Upper lobe of left lung (tissue), 6 donors: ENCODE results near the gene REN. TPM values are rescaled to one million over a fixed set of nuclear protein-coding genes. Genes with fewer than 3 reads are reported as not detected.

ENCODE experiments used
- ATAC-seq, 2 donors: fragments of 200-7000 bp; cut with Tn5 transposase; one replicate each; pipeline ENCODE4 v1.9.1; 2022; ENCODE audit warnings: mild to moderate bottlenecking in 2 of 2, moderate library complexity in 2 of 2; ENCODE audit not compliant: low FRiP score in 2 of 2
- DNase-seq, 2 donors: peaks; one replicate each; pipeline ENCODE4 v3.0.0-alpha.2; 2019 to 2020
- H3K27ac ChIP-seq, 4 donors: fragments of 200-600 bp; sonication (generic); one replicate each; pipeline ENCODE4 v1.5.1; 2016 to 2019
- H3K27me3 ChIP-seq, 4 donors: fragments of 200-600 bp; sonication (generic); one replicate each; pipeline ENCODE4 v1.5.1; 2017 to 2019
- H3K36me3 ChIP-seq, 4 donors: fragments of 200-600 bp; sonication (generic); one replicate each; pipeline ENCODE4 v1.5.1; 2016 to 2019
- H3K4me1 ChIP-seq, 4 donors: fragments of 200-600 bp; sonication (generic); one replicate each; pipeline ENCODE4 v1.5.1; 2018 to 2019
- H3K4me3 ChIP-seq, 4 donors: fragments of 200-600 bp; sonication (generic); one replicate each; pipeline ENCODE4 v1.5.1; 2017 to 2019; ENCODE audit warnings: mild to moderate bottlenecking in 2 of 4, moderate library complexity in 1 of 4
- H3K9me3 ChIP-seq, 4 donors: fragments of 200-600 bp; sonication (generic); one replicate each; pipeline ENCODE4 v1.5.1; 2018 to 2019
- CTCF ChIP-seq, 6 experiments: fragments of 450-650 bp in 4 of 6; fragments of 200-600 bp in 2 of 6; sonication (generic) in 2 of 6; IDR thresholded peaks; one replicate each; pipeline ENCODE4 v1.5.1; 2016 to 2019; ENCODE audit warnings: antibody characterized with exemption in 6 of 6
- EP300 ChIP-seq, 4 donors: sonication (generic); formaldehyde crosslinking; IDR thresholded peaks; one replicate each; pipeline ENCODE4 v1.5.1; 2017; ENCODE audit warnings: antibody characterized with exemption in 4 of 4, control low read depth in 2 of 4
- POLR2A ChIP-seq, 4 donors: fragments of 450-650 bp; IDR thresholded peaks; one replicate each; pipeline ENCODE4 v1.5.1; 2016 to 2017; ENCODE audit warnings: antibody characterized with exemption in 4 of 4, mild to moderate bottlenecking in 2 of 4
- POLR2AphosphoS5 ChIP-seq, 2 donors: sonication (generic); formaldehyde crosslinking; IDR thresholded peaks; one replicate each; pipeline ENCODE4 v1.5.1; 2017; ENCODE audit warnings: antibody characterized with exemption in 2 of 2
- WGBS, 2 donors: methylation state at CpG; one replicate each; pipeline ENCODE4 v1.1.5; 2017 to 2018; 5-methylcytosine and 5-hydroxymethylcytosine counted together
- total RNA-seq, 6 donors: library from RNA; depleted of rRNA in 4 of 6; stranded (reverse); fragments of >200 nt in 4 of 6; gene quantifications; one replicate each; pipeline versions ENCODE4 v1.1.0 to v1.2.1, GENCODE V29; 2016 to 2021
- donor health status: DM: no; HTN: no; CAD: no; lungs with moderate emphysema.
- donor health status: DM: no; HTN: yes; CAD: no; lungs with severe emphysema.

The REN gene
- total RNA-seq, 6 donors from 2014 or later: 0.64 to 0.76 (median 0.66) TPM; not detected in 3

GRCh38 chr1:204174958-204175357 lies 8.8 kb upstream of the REN start:
- Histone ChIP-seq H3K27me3 (no peaks in the 10 kb centered on the region), H3K27ac (no peak overlapping the region), H3K4me3 (no peak overlapping the region), H3K36me3 (no peaks in the 10 kb centered on the region), H3K9me3 (peaks cover 0 to 4% (median 3%) of the 10 kb centered on the region in 4 donors), H3K4me1 (no peaks in the 10 kb centered on the region)
- WGBS, 2 donors: 78 to 81% methylated on average over 3 of the region's 3 CpGs
- no peak for ATAC-seq
- no peak for DNase-seq
- TF ChIP-seq POLR2AphosphoS5 (IDR thresholded peaks at IDR 0.05) (no peak), EP300 (IDR thresholded peaks at IDR 0.05) (no peak), CTCF (IDR thresholded peaks at IDR 0.05) (no peak), POLR2A (IDR thresholded peaks at IDR 0.05) (no peak)

DNA sequence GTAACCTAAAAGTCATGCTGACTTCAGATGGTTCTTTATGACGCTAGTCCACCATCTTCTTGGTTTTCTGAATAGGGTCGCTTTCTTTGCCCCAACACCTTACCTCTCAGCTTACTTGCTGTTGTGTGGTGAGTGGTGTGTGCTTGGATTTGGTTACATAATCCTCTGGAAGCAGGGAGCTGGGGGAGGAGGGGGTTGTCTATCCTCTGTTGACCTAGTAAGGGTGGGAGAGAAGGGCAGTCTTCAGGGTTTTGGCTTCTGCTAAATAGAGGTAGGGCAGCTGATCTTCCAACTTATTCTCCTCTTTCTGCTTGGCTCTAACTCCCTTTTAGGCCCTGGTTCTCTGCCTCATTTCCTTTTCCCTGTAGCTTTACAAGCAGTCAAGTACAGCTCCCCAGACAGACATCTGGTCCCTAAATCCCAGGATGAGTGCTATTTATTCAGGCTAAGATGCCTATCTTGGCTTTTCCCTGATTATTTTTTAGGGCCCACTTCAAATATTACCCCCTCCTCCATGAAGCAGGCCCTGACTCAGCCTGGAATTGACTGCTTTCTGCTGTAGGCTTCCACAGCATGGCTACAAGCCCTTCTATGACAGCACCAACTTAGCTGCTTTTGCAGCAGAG lies 6.4 kb upstream of the REN start:
- TF ChIP-seq POLR2A (IDR thresholded peaks at IDR 0.05) (no peak), CTCF (IDR thresholded peaks at IDR 0.05) (no peak), POLR2AphosphoS5 (IDR thresholded peaks at IDR 0.05) (no peak), EP300 (IDR thresholded peaks at IDR 0.05) (no peak)
- H3K27me3 ChIP-seq: no peaks in the 10 kb centered on the region
- WGBS, 2 donors: 91 to 95% methylated on average over 2 of the region's 2 CpGs
- H3K36me3 ChIP-seq: no peaks in the 10 kb centered on the region
- no peak overlapping the region for H3K27ac ChIP-seq
- DNase-seq (no peak), ATAC-seq (no peak)
- no peak overlapping the region for H3K4me3 ChIP-seq
- H3K4me1 ChIP-seq: no peaks in the 10 kb centered on the region
- peaks cover 11 to 17% (median 13%) of the 10 kb centered on the region in 4 donors for H3K9me3 ChIP-seq

DNA sequence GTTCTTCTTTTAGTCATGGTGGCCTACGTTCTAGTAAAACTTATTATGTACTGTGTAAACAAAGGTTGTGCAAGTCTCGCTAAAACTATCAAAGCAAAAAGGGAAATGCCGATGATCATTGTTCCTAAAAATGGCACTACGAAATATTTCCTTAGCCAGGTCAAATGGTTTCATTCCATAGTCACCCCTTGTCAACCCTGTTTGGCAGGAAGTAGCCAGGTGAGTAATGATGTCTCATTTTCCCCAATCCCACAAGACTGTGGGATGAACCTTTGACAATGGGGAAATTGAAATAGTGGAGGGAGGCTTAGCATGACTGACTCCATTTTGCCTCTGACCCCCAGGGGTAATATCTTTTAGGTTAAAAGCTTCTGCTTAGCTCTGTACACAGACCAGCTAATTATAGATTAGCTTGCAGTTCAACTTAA lies 5.6 kb upstream of the REN start:
- Histone ChIP-seq H3K9me3 (peaks cover 11 to 17% (median 13%) of the 10 kb centered on the region in 4 donors), H3K27me3 (no peaks in the 10 kb centered on the region), H3K36me3 (no peaks in the 10 kb centered on the region), H3K27ac (no peak overlapping the region), H3K4me3 (no peak overlapping the region), H3K4me1 (no peaks in the 10 kb centered on the region)
- DNase-seq (no peak), ATAC-seq (no peak)
- TF ChIP-seq EP300 (IDR thresholded peaks at IDR 0.05) (no peak), CTCF (IDR thresholded peaks at IDR 0.05) (no peak), POLR2A (IDR thresholded peaks at IDR 0.05) (no peak), POLR2AphosphoS5 (IDR thresholded peaks at IDR 0.05) (no peak)
- WGBS, 2 donors: 16 to 35% methylated on average over 4 of the region's 4 CpGs

DNA sequence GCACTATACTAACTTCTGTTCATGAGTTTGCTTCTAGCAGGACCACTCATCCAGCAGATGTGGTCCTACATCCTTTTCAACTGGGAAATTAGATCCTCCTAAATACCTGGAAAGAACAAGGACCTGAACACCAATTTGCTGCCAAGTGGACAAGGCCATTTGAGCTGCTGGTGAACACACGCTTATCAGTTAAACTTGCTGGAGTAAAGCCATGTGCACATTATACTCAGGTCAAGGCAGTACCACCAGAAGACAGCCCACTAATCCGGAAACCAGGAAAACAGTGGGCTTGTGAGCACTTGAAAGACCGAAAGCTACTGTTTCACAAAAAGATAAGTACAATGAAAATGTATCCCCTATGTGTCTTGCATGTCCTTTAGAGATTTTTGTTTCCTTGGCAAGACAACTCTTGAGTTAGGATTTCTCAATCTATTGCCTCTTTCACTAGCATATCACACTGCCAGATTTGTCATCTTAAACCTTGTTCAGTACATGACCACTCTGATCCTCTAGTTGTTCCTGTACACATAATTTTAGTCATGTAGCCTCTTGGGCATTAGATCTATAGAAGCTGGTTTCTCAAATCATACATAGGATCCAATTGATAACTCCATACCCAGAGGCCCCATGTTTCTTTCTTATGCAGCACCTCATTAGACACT lies 4.5 kb upstream of the REN start:
- TF ChIP-seq CTCF (IDR thresholded peaks at IDR 0.05) (no peak), EP300 (IDR thresholded peaks at IDR 0.05) (no peak), POLR2AphosphoS5 (IDR thresholded peaks at IDR 0.05) (no peak), POLR2A (IDR thresholded peaks at IDR 0.05) (no peak)
- ATAC-seq: no peak
- Histone ChIP-seq H3K4me1 (no peaks in the 10 kb centered on the region), H3K9me3 (peaks cover 11 to 17% (median 13%) of the 10 kb centered on the region in 4 donors), H3K4me3 (no peak overlapping the region), H3K27ac (no peak overlapping the region), H3K36me3 (no peaks in the 10 kb centered on the region), H3K27me3 (no peaks in the 10 kb centered on the region)
- WGBS, 2 donors: 81 to 96% methylated on average over 3 of the region's 3 CpGs
- no peak for DNase-seq
